HG03575 (cell line): Measurements from ENCODE around the gene CAST.
A peak's percentile ranks its signal among the peaks of the same experiment; 100 is the strongest.
"Not testable (repeated sequence)": the region's sequence is repeated elsewhere in the genome, so short reads cannot be mapped to it uniquely, and the experiment has no call there.

Experiments used
- ATAC-seq: cut with Tn5 transposase; IDR thresholded peaks from one replicate; pipeline ENCODE4 v1.9.1; 2021; ENCODE audit not compliant: unreplicated experiment, insufficient number of reproducible peaks, low FRiP score; ENCODE audit errors: extremely low read depth

CAST gene, protein sequence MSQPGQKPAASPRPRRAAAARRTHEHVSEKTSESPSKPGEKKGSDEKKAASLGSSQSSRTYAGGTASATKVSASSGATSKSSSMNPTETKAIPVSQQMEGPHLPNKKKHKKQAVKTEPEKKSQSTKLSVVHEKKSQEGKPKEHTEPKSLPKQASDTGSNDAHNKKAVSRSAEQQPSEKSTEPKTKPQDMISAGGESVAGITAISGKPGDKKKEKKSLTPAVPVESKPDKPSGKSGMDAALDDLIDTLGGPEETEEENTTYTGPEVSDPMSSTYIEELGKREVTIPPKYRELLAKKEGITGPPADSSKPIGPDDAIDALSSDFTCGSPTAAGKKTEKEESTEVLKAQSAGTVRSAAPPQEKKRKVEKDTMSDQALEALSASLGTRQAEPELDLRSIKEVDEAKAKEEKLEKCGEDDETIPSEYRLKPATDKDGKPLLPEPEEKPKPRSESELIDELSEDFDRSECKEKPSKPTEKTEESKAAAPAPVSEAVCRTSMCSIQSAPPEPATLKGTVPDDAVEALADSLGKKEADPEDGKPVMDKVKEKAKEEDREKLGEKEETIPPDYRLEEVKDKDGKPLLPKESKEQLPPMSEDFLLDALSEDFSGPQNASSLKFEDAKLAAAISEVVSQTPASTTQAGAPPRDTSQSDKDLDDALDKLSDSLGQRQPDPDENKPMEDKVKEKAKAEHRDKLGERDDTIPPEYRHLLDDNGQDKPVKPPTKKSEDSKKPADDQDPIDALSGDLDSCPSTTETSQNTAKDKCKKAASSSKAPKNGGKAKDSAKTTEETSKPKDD

DNA sequence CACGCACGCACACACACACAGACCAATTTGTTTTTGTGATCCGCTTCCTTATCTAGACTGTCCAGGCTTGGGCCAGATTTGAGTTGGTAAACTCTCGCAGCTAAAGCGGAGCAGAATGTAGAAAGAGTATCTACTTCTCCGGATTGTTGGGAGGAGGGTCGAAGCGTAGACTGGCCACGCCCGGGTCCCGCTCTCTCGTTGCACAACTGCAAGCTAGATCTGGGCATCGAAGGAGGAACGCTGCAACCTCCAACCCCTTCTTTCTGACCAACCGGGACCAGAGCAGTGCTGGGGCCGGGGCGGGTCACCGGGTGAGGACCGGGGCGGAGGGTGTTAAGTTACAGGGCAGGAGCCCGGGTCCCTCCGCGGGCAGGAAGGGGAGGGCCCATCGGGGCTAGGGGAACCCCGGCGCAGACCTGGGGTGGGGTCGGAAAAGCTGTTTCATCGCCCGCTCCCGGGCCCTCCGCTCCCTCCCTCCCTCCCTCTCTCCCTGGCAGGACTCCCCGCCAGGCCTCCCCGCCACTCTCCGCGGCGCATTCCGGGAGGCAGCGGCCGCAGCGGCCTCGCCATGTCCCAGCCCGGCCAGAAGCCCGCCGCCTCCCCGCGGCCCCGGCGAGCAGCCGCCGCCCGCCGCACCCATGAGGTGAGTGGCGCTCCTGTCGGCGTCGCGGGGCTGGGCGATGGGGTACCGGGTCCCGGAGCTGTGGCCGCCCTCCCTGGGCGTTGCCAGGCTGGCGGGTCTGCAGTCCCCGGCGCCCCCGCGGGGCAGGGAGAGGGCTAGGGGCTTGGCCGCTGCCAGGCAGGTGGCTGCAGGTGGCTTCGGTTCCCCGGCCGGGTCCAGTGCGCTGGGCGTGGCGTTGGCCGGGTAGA is at the start of gene CAST:
Gene CAST (plus strand): TSS at position 522 of the 870 bp plus-strand sequence. CDS start 47 bp downstream, at position 569.
- ATAC-seq = peak; percentile 26

DNA sequence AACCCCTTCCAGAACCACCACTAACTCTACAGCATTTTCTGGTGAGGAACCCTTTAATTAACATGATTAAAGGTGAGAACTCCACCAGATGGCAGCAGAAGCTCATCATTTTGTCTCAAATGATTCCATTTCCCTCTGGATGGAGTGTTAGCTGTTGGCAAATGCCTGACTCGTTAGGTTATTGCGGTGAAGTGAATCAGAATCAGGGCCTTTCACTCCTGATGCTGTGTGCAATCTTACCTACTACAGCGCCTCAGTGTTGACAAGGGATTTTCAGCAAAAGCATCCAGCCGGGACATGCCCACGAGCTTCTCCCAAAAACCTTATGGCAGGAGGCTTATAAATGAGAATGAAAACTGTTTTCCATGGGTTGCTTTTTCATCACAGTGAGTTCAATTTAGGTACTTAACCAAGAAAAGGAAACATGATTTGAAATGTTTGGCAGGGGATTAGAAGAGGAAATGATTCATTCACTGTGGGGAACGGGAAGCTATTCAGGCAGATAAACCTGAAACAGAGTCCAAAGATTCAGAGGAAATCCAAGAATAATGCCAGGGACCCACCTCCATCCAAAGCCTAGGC is 48.0 kb upstream of the CAST start:
- ATAC-seq = no peak

DNA sequence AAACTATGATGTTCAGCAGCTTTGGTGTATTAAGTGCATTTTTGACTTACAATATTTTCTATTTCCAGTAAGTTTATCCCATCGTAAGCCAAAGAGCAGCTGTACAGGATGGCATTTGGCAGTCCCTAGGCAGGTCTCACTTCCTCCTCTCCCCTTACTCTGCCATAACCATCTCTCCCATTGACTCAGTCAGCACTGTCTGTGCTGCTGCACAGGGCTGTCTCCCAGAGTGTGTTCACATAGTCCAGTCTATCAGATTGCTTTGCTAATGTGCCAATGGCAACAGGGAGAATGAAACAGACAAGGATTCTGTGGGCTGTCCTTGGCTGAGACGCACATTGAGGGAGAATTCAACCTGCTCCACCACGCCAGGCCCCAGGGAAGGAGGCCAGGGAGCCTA is 47.0 kb upstream of the CAST start:
- no peak for ATAC-seq

DNA sequence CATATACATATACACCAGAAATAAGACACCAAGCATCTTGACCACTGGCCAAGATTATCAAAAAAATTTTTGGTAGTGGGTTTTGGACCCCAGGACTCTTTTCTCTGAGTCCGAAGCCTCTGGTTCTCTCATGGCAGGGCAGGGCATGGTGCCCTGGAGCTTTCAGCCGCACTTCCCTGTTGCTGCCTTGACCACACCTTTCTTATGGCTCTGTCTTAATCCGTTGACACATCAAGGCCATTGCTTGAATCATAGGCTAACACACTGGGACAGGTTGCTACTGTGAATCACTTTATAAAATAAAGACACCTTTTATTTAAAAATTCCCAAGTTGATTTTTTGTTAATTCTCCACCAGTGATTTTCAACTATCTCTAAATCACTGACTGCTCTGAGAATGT is 45.4 kb upstream of the CAST start:
- no peak for ATAC-seq

DNA sequence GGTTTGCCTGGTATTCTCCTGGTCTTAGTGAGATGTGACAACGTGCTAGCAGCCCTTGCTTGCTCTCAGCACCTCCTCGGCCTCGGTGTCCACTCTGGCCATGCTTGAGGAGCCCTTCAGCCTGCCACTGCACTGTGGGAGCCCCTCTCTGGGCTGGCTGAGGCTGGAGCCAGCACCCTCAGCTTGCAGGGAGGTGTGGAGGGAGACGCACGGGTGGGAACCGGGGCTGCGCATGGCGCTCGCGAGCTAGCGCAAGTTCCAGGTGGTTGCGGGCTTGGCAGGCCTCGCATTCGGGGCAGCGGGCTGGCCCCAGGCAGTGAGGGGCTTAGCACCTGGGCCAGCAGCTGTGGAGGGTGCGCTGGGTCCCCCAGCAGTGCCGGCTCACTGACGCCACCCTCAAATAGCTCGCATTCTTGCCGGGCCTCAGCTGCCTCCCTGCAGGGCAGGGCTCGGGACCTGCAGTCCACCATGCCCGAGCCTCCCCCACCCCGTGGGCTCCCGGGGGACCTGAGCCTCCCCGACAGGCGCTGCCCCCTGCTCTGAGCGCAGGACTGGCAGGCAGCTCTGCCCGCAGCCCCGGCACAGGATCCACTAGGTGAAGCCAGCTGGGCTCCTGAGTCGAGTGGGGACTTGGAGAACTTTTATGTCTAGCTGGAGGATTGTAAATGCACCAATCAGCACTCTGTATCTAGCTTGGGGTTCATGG is 43.7 kb upstream of the CAST start:
- not testable (repeated sequence) for ATAC-seq

DNA sequence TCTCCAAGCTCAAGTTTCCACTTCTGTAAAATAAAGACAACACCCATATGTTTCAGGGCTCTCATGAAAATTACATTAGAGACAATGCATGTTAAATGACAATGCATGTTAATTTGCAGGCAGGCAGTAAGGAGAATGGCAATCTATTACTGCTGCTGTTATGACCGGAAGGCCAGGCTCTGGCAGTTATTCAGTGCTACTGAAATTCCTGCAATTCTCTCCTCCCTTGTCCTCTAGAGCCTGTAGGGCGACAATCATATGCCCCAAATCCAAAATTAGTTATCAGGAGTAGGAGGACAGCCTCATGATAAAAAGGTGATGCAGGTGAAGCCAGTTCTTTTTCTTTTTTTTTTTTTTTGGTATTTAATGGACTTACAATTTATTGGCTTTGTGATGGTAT is 42.2 kb upstream of the CAST start:
- ATAC-seq = no peak

DNA sequence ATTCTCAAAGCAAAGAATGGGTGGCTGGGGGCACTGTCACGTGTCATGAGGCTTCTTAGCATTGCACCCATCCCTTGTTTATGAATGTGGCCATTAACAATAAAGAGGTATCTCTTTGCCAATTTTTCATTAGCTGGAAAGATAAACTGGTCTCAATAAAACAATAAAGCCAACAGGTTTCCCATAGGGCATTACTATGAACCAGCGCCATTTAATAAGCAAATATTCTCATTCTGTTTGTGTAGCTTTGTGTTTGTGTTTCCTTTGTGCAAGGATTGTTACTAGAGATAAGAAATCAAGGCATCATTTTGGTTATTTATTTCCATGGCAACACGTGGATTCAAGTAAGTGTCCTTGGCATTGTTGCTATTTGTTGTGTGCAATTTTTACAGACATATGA is 37.6 kb upstream of the CAST start:
- no peak for ATAC-seq

DNA sequence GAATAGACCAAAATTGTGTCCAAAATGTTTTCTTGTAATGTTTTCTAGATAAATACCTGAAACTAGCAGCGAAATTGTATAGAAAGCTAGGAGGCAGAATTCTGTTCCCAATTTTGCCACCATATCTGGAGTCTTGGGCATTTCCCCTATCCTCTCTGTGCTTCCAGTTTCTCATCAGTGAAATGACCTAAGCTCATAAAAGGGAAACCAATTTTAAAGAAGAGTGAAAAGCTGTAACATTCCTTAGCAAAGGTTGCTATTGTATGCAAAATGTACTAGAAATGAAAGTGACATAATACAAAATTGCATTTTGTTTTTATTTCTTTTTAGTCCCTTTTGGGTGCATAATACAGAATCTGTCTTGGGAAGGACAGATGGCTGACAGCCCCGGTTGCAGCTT is 36.8 kb upstream of the CAST start:
- ATAC-seq = no peak

DNA sequence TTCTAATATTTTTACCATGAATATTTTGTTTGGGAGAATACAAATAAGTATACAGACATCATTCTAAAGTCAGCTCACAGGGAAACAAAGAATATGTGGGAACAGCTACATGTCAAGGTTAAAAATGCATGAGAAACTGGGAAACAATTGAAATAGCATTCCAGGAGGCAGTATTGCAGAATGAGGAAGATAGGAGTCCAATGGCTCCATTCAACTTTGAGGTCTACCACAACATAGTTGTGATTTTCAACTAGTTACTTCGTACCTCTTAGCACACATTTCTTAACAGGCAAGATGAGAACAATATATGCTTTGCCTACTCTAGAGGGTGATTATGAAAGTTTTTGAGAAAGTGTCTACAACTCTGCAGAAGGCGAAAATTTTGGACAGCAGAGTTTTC is 35.2 kb upstream of the CAST start:
- ATAC-seq = no peak

DNA sequence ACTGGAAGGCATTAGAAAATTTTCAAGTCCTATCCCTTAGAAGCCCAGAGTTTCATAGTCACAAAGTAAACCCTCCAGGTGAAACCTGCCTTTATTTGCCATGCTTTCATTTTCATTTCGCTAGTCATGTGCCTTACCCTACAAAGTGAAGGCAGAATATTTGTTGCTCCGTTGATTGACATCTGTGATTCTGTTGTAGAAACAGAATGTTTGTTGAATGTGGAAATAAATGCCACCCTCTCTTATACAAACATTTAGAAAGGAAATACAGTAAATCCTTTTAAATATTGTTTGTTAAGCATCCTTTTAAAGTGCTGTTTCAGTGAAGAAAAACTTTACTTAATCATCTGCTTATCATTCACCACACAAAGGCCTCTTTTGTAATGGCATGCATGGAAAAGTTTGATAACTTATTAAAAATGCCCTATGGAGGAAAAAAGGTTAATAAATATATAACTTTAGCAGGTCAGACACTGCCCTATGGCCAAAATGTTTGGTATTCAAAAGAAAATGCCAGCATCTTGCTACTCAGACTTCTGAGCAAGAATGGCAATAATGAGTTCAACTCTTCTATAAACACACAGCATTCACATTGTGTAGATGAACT is 34.3 kb upstream of the CAST start:
- ATAC-seq = no peak

DNA sequence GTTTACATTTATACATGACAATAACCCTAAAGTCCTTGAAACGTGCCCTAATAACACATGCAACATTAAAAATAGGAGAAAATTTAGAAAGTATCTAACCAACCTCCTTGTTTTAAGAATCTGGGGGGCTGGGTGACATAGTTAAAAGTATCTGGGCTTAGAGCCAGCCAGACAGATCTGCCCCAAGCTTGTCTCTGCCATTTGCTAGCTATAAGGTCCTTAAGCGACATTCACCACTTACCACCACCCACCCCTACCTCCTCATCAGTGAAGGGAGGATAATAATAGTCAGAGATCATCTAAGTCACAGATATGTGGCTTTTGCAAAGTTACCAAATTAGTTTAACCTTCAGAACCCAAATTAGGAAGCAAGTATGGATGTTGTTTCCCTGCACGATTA is 33.8 kb upstream of the CAST start:
- ATAC-seq = no peak

DNA sequence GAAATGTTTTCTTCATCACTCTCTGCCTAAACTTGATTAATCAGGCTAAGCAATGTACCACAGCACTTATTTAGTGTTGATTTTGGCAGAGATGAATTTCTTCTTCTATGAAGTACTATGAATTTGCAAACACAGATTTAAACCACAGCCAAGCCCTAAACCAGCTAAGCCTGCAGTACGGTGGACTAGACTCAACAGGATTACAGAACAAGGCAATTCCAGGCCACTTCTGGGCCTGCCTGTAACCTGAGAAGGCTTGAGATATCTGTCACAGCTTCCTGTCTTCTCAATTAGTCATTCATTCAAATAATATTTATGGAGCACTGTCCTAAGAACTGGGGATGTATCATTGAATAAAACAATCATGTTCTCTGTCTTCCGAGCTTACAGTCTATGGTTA is 32.4 kb upstream of the CAST start:
- no peak for ATAC-seq

DNA sequence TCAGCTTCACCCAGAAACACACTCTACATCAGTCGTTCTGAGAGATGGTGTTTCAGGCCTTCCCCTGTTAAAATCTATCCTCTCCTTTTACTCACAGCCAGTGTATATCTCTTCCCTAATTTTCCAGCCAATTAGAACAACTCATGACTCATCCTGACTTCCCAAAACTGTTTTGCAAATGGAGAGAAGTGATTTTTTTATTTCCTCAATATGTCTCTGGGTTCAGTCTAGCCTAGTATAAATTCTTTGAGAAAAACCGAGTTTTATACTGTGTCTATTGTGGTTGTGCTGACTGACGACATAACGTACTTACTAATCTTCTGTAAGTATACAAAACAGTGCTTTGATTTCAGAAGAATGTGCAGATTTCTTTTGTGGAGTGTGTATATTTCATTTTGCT is 28.4 kb upstream of the CAST start:
- no peak for ATAC-seq

DNA sequence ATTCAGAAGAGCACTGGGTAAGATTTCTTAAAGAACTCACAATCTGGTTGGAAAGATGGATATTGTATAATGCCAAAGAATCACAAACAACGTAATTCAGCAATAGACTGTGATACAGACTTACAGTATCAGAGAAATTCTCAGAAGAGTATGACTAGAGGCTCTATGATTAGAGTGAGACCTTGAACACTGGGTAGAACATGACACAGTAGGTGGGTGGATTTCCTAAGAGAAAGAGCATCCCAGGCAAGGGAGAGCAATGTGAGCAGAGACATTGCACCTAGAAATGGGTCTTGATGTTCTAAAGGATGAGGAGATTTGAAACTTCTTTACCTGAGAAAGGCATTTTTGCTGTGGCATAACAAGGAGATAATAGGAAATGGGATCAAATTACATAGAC is 27.3 kb upstream of the CAST start:
- ATAC-seq = no peak

DNA sequence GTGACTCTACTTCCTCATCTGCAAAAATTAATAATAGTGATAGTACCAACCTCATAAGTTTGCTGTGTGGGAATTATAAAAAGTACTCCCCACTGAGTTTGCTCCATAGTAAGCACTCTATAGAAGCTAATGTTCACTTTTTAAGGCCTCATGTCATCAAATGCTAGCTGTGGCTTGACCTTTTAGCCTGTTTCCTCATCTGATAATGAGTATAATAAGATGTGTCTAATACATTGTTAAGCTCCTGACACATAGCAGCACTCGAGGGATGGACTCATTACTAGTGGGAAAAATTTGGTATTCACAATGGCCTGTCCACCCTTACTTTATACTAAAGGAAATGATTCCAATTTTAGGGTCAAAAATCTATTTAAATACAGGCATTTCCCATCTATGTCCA is 26.1 kb upstream of the CAST start:
- no peak for ATAC-seq

DNA sequence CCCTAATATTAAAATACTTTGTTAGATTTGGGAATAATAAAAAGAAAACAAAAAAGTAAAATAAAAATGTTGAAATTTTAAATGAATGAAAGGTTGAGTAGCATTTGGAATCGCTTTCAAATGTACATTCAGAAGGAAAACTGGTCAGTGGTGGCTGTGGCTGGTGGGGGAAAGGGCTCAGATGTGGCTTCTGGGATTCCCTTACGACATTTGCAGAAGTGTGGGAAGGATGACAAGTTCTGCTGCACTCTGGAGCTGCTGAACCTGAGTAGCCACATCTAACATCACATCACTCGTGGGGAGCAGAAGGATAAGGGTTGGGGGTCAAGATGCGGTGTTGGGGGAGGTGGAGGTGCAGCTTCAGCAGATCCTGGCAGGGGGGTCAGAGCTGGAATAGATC is 25.6 kb upstream of the CAST start:
- no peak for ATAC-seq

DNA sequence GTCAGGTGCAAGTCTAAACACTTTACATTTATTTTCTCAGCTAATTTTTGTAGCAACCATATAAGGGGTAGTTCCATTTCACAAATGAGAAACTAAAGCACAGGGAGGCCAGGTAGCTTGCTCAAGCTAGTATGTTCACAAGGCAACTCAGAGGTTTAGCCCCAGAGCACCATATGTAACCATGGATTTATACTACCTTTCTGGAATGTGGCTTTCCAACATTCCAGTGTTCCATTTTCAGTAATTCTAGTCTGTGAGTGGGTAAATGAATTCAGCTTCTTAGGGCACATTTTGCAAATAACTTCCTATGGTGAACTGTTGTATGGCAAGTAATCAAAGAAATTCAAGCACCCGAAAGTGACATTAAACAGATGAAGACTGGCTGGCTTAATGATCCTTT is 25.0 kb upstream of the CAST start:
- no peak for ATAC-seq

DNA sequence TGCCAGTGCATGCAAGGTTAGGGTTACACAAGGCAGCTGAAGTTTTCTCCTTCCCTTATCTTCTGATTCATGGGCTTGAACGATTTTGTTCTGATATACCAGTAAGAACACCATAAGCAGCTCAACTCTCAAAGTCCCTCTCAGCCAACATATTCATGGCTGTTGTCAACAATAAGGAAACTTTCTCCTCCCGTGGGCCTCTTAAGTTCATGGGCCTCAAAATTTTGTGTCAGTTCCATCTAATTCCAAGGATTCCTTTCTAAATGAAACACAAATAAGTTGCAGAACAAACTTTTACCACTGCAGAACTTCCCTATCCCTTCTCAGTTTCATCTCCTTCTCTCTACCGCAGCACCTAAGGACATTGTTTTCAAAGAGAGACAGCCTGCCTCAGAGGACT is 23.6 kb upstream of the CAST start:
- ATAC-seq = no peak
